GM21529 (cell line): ENCODE results near the gene TMEM232.
"Not testable (repeated sequence)": the region's sequence is repeated elsewhere in the genome, so short reads cannot be mapped to it uniquely, and the experiment has no call there.

Source experiments
- ATAC-seq: cut with Tn5 transposase; IDR thresholded peaks from one replicate; pipeline ENCODE4 v1.9.1; 2021; ENCODE audit not compliant: unreplicated experiment

Gene TMEM232

DNA sequence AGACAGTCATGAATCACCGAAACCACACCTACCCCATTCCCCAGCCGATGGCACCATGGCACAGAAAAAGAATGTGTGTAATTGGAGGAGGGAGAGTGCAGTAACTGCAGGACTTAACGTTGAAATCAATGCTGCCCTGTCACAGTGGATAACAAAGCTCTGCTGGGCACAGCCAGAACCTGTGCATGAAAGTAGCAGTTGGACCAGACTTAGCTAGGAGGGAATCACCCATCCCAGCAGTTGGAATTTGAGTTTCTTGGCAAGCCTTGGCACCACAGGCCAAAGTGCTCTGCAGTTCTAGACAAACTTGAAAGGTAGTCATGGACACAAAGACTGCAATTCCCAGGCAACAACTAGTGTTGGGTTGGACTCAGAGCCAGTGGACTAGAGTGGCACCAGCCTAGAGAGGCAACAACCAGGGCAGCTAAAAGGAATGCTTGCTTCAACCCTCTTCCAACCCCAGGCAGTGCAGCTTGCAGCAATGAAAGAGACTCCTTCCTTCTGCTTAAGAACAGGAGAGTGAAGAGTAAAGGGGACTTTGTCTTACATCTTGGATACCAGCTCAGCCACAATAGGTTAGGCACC lies 19.1 kb downstream of the TMEM232 start:
- no peak for ATAC-seq

DNA sequence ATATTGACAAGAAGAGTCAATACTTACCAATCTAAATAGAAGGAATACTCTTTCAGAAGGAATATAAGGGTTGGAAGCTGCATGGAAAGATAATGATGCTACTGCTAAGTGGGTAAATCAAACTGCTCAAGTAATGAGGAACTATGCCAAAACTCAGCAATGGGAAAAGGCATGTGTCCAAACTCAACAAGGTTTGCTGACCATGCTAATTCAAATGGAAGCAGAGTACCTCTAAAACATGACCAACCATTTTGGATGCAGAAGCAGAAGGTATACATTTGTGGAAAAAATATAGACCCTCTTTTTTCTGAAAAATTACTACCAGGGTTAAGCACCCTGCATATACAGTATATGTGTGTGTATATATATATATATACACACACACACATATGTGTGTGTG lies 21.1 kb downstream of the TMEM232 start:
- ATAC-seq = no peak

GRCh38 chr5:110703481-110703880 lies 23.0 kb downstream of the TMEM232 start:
- no peak for ATAC-seq

DNA sequence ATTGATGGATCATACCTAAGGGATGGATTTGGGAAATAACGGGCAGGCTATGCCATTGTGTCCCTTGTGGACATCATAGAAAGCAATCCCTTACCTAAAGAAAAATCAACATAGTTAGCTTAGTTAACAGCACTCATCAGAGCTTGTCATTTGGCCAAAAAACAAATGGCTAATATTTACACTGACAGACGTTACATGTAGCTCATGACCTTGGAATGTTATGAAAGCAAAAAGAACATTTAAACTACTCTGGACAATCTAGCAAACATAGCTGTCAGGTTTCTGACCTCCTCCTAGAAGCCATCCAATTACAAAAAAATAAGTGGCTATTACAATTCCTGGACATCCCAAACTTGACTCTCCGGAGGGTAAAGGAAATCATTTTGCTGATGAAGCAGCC lies 23.8 kb downstream of the TMEM232 start:
- no peak for ATAC-seq

GRCh38 chr5:110702300-110702699 lies 24.2 kb downstream of the TMEM232 start:
- ATAC-seq = no peak

GRCh38 chr5:110692669-110693068 lies 33.8 kb downstream of the TMEM232 start:
- not testable (repeated sequence) for ATAC-seq

- ATAC-seq = not testable (repeated sequence)
Observed at GRCh38 chr5:110690587-110690986, 35.9 kb downstream of the TMEM232 start.

DNA sequence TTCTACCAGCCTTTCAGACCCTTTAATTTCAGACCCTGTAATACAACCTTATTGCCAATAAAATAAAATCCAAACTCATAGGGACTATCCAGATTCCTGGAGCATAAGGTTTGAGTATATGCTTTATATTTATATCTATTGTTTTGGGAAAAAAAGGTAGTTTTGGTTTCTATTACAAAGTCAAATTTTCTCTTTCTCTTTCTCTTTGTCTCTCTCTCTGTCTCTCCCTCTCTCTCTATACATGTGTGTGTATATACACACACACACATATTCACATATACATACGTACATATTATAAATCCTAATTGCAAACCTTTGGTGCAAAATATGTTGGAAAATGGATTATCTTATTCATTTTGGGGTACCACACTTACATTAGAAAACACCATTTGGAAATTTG lies 39.0 kb downstream of the TMEM232 start:
- ATAC-seq = no peak

- no peak for ATAC-seq
Observed at GRCh38 chr5:110686270-110686669, 40.2 kb downstream of the TMEM232 start.

GRCh38 chr5:110681953-110682352 lies 44.5 kb downstream of the TMEM232 start:
- ATAC-seq = no peak

GRCh38 chr5:110681109-110681508 lies 45.4 kb downstream of the TMEM232 start:
- ATAC-seq = no peak

GRCh38 chr5:110676554-110676953 lies 49.9 kb downstream of the TMEM232 start:
- ATAC-seq = not testable (repeated sequence)

GRCh38 chr5:110665184-110665726 lies 61.2 kb downstream of the TMEM232 start:
- ATAC-seq = peak; percentile 43

DNA sequence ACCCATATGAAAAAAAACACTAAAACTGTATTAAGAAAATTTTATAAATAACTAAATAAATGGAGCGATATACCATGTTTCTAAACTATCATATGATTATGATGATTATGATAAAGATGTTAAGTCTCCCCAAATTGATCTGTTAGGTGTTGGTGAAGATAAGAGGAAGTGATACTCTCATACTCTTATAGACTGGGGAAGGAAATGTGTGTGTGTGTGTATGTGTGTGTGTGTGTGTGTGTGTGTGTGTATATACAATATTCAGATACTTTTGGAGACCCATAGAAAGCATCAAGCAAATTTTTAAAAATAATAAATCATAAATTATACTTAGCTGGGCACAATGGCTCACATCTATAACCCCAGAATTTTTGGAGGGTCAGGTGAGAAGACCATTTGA lies 62.9 kb downstream of the TMEM232 start:
- ATAC-seq = peak; percentile 80

- no peak for ATAC-seq
Observed at GRCh38 chr5:110658006-110658405, 68.5 kb downstream of the TMEM232 start.

- ATAC-seq = no peak
Observed at GRCh38 chr5:110653231-110653970, 73.1 kb downstream of the TMEM232 start.

GRCh38 chr5:110651507-110651906 lies 75.0 kb downstream of the TMEM232 start:
- ATAC-seq = no peak

- no peak for ATAC-seq
Observed at GRCh38 chr5:110644357-110644756, 82.1 kb downstream of the TMEM232 start.

- no peak for ATAC-seq
Observed at GRCh38 chr5:110638970-110639902, 87.2 kb downstream of the TMEM232 start.

DNA sequence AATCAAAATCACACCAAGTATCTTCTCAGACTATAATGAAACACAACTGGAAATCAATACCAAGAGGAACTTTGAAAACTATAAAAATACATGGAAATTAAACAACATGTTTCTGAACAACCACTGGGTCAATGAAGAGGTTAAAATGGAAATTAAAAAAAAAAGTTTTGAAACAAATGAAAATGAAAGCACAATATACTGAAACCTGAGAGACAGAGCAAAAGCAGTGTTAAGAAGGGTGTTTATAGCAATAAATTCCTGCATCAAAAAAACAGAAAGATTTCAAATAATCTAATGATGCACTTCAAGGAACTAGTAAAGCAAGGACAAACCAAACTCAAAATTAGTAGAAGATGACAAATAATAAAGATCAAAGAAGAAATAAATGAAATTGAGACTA lies 92.0 kb downstream of the TMEM232 start:
- ATAC-seq = no peak

DNA sequence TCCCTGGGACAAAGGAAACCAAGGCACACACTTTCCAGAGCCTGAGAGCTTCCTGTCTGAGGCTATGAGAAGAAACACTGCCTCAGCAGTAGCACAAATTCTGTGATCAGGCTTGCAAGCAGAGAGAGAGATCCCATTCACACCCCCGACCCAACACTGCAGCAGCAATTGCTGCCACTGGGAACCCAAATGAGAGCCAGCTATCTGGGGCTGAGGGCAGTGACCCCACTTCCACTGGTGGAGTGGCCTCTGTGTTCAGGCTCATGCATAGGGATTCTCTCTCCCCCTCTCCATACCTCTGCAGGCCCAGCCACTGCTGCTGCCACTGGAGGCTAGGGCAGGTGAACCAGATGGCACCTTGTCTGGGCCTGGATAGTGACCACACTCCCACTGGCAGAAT lies 95.2 kb downstream of the TMEM232 start:
- no peak for ATAC-seq
